GM23338 (cell line): Measurements from ENCODE around the gene TMBIM1. TPM values are rescaled to one million over a fixed set of nuclear protein-coding genes. Genes with fewer than 3 reads are reported as not detected.

ENCODE experiments used
- ATAC-seq: fragments of 200-7000 bp; cut with Tn5 transposase; 3 replicates; pipeline ENCODE4 v1.9.1; 2020
- DNase-seq: peaks from one replicate; pipeline ENCODE4 v3.0.0-alpha.2; 2015; ENCODE audit warnings: low spot score
- H2AFZ ChIP-seq: fragments of 200-600 bp; sonication (generic); 2 replicates; pipeline ENCODE4 v1.8.0; 2016; ENCODE audit warnings: antibody characterized with exemption, mild to moderate bottlenecking, moderate library complexity
- H3F3A ChIP-seq: fragments of 200-600 bp; sonication (generic); replicated peaks from 2 replicates; pipeline ENCODE4 v1.8.0; 2017; ENCODE audit warnings: antibody characterized with exemption, mixed run types, low read depth
- H3K27ac ChIP-seq: fragments of 200-600 bp; sonication (generic); 2 replicates; pipeline ENCODE4 v1.6.1; 2016; ENCODE audit warnings: low read depth
- H3K27me3 ChIP-seq: fragments of 200-600 bp; sonication (generic); 2 replicates; pipeline ENCODE4 v1.8.0; 2016; ENCODE audit warnings: mild to moderate bottlenecking, mixed run types, moderate library complexity; ENCODE audit not compliant: insufficient read depth
- H3K36me3 ChIP-seq: fragments of 200-600 bp; sonication (generic); 2 replicates; pipeline ENCODE4 v1.8.0; 2016; ENCODE audit warnings: mild to moderate bottlenecking; ENCODE audit not compliant: insufficient read depth
- H3K4me1 ChIP-seq: fragments of 200-600 bp; sonication (generic); 2 replicates; pipeline ENCODE4 v1.8.0; 2016; ENCODE audit warnings: mild to moderate bottlenecking, moderate library complexity; ENCODE audit not compliant: insufficient read depth
- H3K4me2 ChIP-seq: fragments of 200-600 bp; sonication (generic); 2 replicates; pipeline ENCODE4 v1.7.1; 2017; ENCODE audit warnings: mixed run types
- H3K4me3 ChIP-seq: fragments of 200-600 bp; sonication (generic); 2 replicates; pipeline ENCODE4 v1.6.1; 2016; ENCODE audit warnings: mixed run types
- H3K79me2 ChIP-seq: fragments of 200-600 bp; sonication (generic); replicated peaks from 2 replicates; pipeline ENCODE4 v1.8.0; 2017; ENCODE audit warnings: mild to moderate bottlenecking; ENCODE audit not compliant: insufficient read depth
- H3K9me2 ChIP-seq: fragments of 200-600 bp; sonication (generic); 2 replicates; pipeline ENCODE4 v1.8.0; 2017; ENCODE audit not compliant: insufficient read depth
- H4K20me1 ChIP-seq: fragments of 200-600 bp; sonication (generic); replicated peaks from 2 replicates; pipeline ENCODE4 v1.8.0; 2017; ENCODE audit warnings: mild to moderate bottlenecking; ENCODE audit not compliant: insufficient read depth
- H3K27ac Mint-ChIP-seq: 2 replicates; pipeline ENCODE4 v1.8.0; 2020; ENCODE audit warnings: inconsistent platforms, mild to moderate bottlenecking, moderate library complexity, mixed read lengths
- H3K27me3 Mint-ChIP-seq: 3 replicates; pipeline ENCODE4 v1.8.0; 2022; ENCODE audit warnings: low read depth, mild to moderate bottlenecking, moderate library complexity, mixed read lengths, inconsistent platforms; ENCODE audit not compliant: insufficient read depth, poor library complexity
- H3K36me3 Mint-ChIP-seq: 3 replicates; pipeline ENCODE4 v1.8.0; 2021; ENCODE audit warnings: low read depth, mild to moderate bottlenecking, inconsistent platforms, moderate library complexity, mixed read lengths
- H3K4me1 Mint-ChIP-seq: 3 replicates; pipeline ENCODE4 v1.8.0; 2020; ENCODE audit warnings: mild to moderate bottlenecking, inconsistent platforms, mixed read lengths
- H3K4me3 Mint-ChIP-seq: 3 replicates; pipeline ENCODE4 v1.8.0; 2021; ENCODE audit warnings: moderate library complexity, mild to moderate bottlenecking, inconsistent platforms, mixed read lengths
- H3K9me3 Mint-ChIP-seq: 3 replicates; pipeline ENCODE4 v1.8.0; 2020; ENCODE audit warnings: moderate library complexity, mild to moderate bottlenecking, inconsistent platforms, mixed read lengths
- CTCF ChIP-seq, 2 experiments: fragments of 200-600 bp in 1 of 2; sonication (generic) in 1 of 2; conservative IDR thresholded peaks; 2 replicates each; pipeline versions ENCODE4 v1.5.1 to v1.6.1; 2016 to 2017; ENCODE audit warnings: antibody characterized with exemption in 2 of 2, low read depth in 2 of 2, mild to moderate bottlenecking in 2 of 2, moderate library complexity in 1 of 2
- EZH2 ChIP-seq: fragments of 200-600 bp; sonication (generic); IDR thresholded peaks from one replicate; pipeline ENCODE4 v1.8.0; 2017; ENCODE audit warnings: antibody characterized with exemption, mild to moderate bottlenecking, low read depth; ENCODE audit not compliant: unreplicated experiment
- EZH2phosphoT487 ChIP-seq: fragments of 200-600 bp; sonication (generic); IDR thresholded peaks from one replicate; pipeline ENCODE4 v1.8.1; 2018; ENCODE audit warnings: antibody characterized with exemption; ENCODE audit not compliant: unreplicated experiment
- POLR2AphosphoS5 ChIP-seq: IDR thresholded peaks from 2 replicates; pipeline ENCODE4 v1.6.1; 2016; ENCODE audit warnings: antibody characterized with exemption, low read depth
- STAT1 ChIP-seq: IDR thresholded peaks from one replicate; pipeline ENCODE4 v1.6.1; 2016; ENCODE audit warnings: antibody characterized with exemption; ENCODE audit not compliant: unreplicated experiment
- ZNF114 ChIP-seq: fragments of 250-450 bp; sonication (Bioruptor Pico); IDR thresholded peaks from 2 replicates; pipeline ENCODE4 v1.5.0; 2020; ENCODE audit warnings: mild to moderate bottlenecking, moderate library complexity
- ZNF331 ChIP-seq: fragments of 250-450 bp; sonication (Bioruptor Pico); IDR thresholded peaks from 2 replicates; pipeline ENCODE4 v1.5.0; 2020; ENCODE audit warnings: low read depth, mild to moderate bottlenecking, moderate library complexity
- long read RNA-seq: library from polyadenylated mRNA; unstranded; transcript quantifications from one replicate; pipeline ENCODE4 v2.0.0, GENCODE V29; 2020; ENCODE audit not compliant: unreplicated experiment
- polyA plus RNA-seq: library from polyadenylated mRNA; unstranded; fragments of >200 nt; fragmentation: Nextera tagmentation; extraction: Ambion mirVana; gene quantifications from 2 replicates; pipeline ENCODE4 v1.2.1, GENCODE V29; 2016
- total RNA-seq: library from RNA; depleted of rRNA; stranded (reverse); fragments of >200 nt; shearing (Covaris generic); gene quantifications from 2 replicates; pipeline ENCODE4 v1.2.3, GENCODE V29; 2014; rRNA removed

TMBIM1 gene, protein sequence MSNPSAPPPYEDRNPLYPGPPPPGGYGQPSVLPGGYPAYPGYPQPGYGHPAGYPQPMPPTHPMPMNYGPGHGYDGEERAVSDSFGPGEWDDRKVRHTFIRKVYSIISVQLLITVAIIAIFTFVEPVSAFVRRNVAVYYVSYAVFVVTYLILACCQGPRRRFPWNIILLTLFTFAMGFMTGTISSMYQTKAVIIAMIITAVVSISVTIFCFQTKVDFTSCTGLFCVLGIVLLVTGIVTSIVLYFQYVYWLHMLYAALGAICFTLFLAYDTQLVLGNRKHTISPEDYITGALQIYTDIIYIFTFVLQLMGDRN
- total RNA-seq (16.5 and 20.8 TPM in 2 replicates), polyA plus RNA-seq (9.5 and 12.0 TPM in 2 replicates)
- long read RNA-seq, transcript TMBIM1-201 (12 exons, 2,371 nt): major isoform, 9 of 12 reads
- long read RNA-seq, partial matches to known transcripts: 1 of 12 reads
- long read RNA-seq, other reads (novel, unspliced or antisense): 2 of 12 reads

DNA sequence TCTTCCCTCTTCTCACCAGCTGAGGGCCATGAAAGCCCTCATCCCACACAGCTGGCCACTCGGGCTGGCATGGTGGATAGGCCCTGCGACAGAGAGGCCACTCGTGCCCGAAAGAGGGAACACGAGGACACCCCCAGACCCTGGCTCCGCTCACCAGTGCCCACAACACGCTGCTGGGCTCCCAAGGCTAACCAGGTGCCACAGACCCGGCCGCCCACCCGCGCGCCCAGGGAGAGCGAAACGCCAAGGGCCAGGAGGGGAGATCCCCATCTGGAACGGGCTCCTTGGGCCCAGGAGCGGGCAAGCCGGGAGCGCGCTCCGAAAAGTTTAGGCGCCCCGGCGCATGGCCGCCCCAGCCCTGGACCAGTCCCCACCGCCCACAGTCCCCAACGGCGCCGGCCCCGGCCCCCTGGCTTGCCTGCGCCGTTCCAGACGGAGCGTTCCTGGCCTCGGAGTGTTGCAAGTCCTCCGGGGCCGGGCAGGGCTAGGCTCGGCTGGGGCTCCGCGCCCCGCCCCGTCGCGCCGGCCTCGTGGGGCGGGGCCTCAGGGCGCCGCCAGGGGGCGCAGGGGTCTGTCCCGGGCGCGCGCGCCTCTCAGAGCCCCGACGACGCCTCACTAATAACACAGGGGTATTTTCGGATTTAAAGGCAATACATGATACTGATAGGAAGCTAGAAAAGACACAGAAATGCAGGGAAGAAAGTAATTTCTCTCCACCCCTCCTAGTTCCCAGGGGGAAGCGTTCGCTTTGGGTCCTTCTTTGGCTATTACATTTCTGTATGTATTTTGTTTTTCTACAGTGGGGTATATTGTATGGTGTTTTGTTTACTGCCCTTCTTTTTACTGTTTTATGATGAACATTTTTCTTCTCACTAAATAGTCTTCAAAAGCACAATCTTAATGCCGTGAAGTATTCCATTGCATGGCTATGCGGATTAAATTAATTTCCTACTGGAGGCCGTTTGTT, at the start of gene TMBIM1:
Gene TMBIM1, minus strand, starts transcription at position 456 of the 967 bp plus-strand sequence. CDS start 10,362 bp downstream, outside the sequence.
- Mint-ChIP-seq H3K4me3 (peak within 1 kb of the TSS; percentile 70), H3K27me3 (peaks cover 15% of the 10 kb centered on the region), H3K4me1 (peaks cover 41% of the 10 kb centered on the region), H3K36me3 (no peaks in the 10 kb centered on the region), H3K9me3 (no peaks in the 10 kb centered on the region), H3K27ac (no peak within 1 kb of the TSS)
- Histone ChIP-seq H3K4me3 (peak within 1 kb of the TSS; percentile 83), H3K79me2 (no peaks in the 10 kb centered on the region), H3K27ac (no peak within 1 kb of the TSS), H3K9me2 (no peaks in the 10 kb centered on the region), H3K36me3 (no peaks in the 10 kb centered on the region), H3K4me2 (peak within 1 kb of the TSS; percentile 74), H3F3A (no peaks in the 10 kb centered on the region), H3K27me3 (peaks cover 5% of the 10 kb centered on the region; the same call in 1 of the 2 replicates), H3K4me1 (peaks cover 22% of the 10 kb centered on the region), H4K20me1 (no peaks in the 10 kb centered on the region), H2AFZ (peak within 1 kb of the TSS; percentile 88)
- ATAC-seq: peak; percentile 91
- no peak for TF ChIP-seq STAT1
- no peak for TF ChIP-seq ZNF331
- no peak for TF ChIP-seq EZH2
- TF ChIP-seq EZH2phosphoT487: no peak
- TF ChIP-seq POLR2AphosphoS5: peak; percentile 63
- TF ChIP-seq CTCF (conservative IDR thresholded peaks at IDR 0.05; ENCODE audit: low read depth in 2 of 2): peak; percentile 65 to 71
- TF ChIP-seq ZNF114: no peak
- DNase-seq: peak; percentile 86

DNA sequence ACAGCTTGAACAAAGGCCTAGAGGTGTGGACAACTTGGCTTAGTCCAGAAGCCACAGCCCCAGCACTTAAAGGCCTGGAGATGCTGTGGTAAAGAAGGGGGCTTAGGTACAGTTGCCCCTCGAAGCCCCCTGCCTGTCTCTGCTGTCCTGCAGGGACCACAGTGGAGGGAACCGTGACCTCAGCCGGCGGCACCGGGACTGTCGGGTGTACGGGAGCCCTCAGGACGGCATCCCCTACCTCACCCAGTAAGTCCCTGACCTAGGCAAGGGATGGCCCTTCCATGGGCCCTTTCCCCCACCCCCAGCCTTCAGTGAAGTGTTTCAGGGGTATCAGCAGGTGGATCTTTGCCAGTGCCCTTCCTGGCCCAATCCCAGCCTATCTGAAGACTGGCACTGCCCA, 49.1 kb upstream of the TMBIM1 start:
- no peaks in the 10 kb centered on the region for H4K20me1 ChIP-seq
- no peak overlapping the region for H2AFZ ChIP-seq
- no peaks in the 10 kb centered on the region for H3F3A ChIP-seq
- no peaks in the 10 kb centered on the region for H3K9me2 ChIP-seq
- no peaks in the 10 kb centered on the region for H3K36me3 ChIP-seq
- DNase-seq: no peak
- Mint-ChIP-seq H3K4me3 (no peak overlapping the region), H3K36me3 (no peaks in the 10 kb centered on the region; the same call in 2 of the 3 replicates), H3K9me3 (no peaks in the 10 kb centered on the region), H3K4me1 (peaks cover 7% of the 10 kb centered on the region), H3K27ac (no peak overlapping the region), H3K27me3 (peaks cover 2% of the 10 kb centered on the region)
- H3K79me2 ChIP-seq: no peaks in the 10 kb centered on the region
- no peak overlapping the region for H3K27ac ChIP-seq
- no peak overlapping the region for H3K4me2 ChIP-seq
- no peaks in the 10 kb centered on the region for H3K27me3 ChIP-seq
- H3K4me1 ChIP-seq: peaks cover 5% of the 10 kb centered on the region; the same call in 1 of the 2 replicates
- no peak overlapping the region for H3K4me3 ChIP-seq
- no peak for ATAC-seq
- no peak for TF ChIP-seq POLR2AphosphoS5
- TF ChIP-seq CTCF (conservative IDR thresholded peaks at IDR 0.05; ENCODE audit: low read depth in 2 of 2): no peak
